ENCODE data around the gene SIVA1. TPM values are rescaled to one million over a fixed set of nuclear protein-coding genes. Genes with fewer than 3 reads are reported as not detected.

Gene SIVA1
- total and polyA plus RNA-seq, 2 of the 8 experiments (the other 6 are each of a cell fraction or from before 2014, with no cell fraction given) = 123 to 589 TPM

GRCh38 chr14:104803912-104804410 is 51.0 kb downstream of the SIVA1 start:
- H3K56ac ChIP-seq (replicated peaks; ENCODE audit: insufficient read length, low read depth, low read length) = no peak overlapping the region
- no peak overlapping the region for H3K14ac ChIP-seq (ENCODE audit: insufficient read length)
- no peak overlapping the region for H3K4me2 ChIP-seq (ENCODE audit: insufficient read depth in 1 of 2, low read depth in 2 of 2, low read length in 2 of 2)
- H3K4ac ChIP-seq (replicated peaks; ENCODE audit: insufficient read length, low read depth, low read length) = no peak overlapping the region
- no peak overlapping the region for H2AFZ ChIP-seq (ENCODE audit: low read length)
- no peak overlapping the region for H4K8ac ChIP-seq (ENCODE audit: extremely low read depth, insufficient read depth, low read length)
- H3K18ac ChIP-seq (ENCODE audit: extremely low read depth, low read length) = no peak overlapping the region
- CTCF ChIA-PET (ENCODE audit: partially characterized antibody) = interaction anchor here (0.8 to 3.0 kb wide), 4 partner anchors 17 to 78 kb away, joined by 3 to 17 read pairs (median 8); no protein-coding TSS in a partner anchor
- H2BK15ac ChIP-seq (ENCODE audit: low read length) = no peak overlapping the region
- H3K23ac ChIP-seq (ENCODE audit: insufficient read length) = no peak overlapping the region
- POLR2A ChIA-PET (ENCODE audit: partially characterized antibody) = interaction anchor here (0.9 to 1.4 kb wide), 3 partner anchors 15 to 49 kb away, joined by 3 to 5 read pairs (median 3); no protein-coding TSS in a partner anchor
- no peak overlapping the region for H4K91ac ChIP-seq (replicated peaks; ENCODE audit: insufficient read length, low read length)
- no peak overlapping the region for H2BK120ac ChIP-seq (replicated peaks; ENCODE audit: low read depth, low read length)
- H3K27me3 ChIP-seq (replicated peaks in 1 of 4; ENCODE audit: control insufficient read depth in 3 of 4, extremely low read depth in 1 of 4, insufficient read depth in 3 of 4, low read length in 3 of 4) = peaks cover 14 to 39% (median 28%) of the 10 kb centered on the region in 4 experiments
- H3K9ac ChIP-seq (replicated peaks in 1 of 4; ENCODE audit: extremely low read depth in 1 of 4, low read depth in 3 of 4, low read length in 3 of 4) = no peak overlapping the region
- H3K9me3 ChIP-seq (ENCODE audit: insufficient read depth in 2 of 2, low read depth in 1 of 2, low read length in 1 of 2) = no peaks in the 10 kb centered on the region
- H3K36me3 ChIP-seq (ENCODE audit: control insufficient read depth in 2 of 4, insufficient read depth in 4 of 4, low read length in 3 of 4) = no peaks in the 10 kb centered on the region
- H3K79me1 ChIP-seq (ENCODE audit: low read depth, low read length) = no peaks in the 10 kb centered on the region
- peaks cover 0 to 9% (median 5%) of the 10 kb centered on the region in 4 experiments; a peak in 5 of 7 replicates for H3K4me1 ChIP-seq (replicated peaks in 1 of 4; ENCODE audit: control insufficient read depth in 3 of 4, insufficient read depth in 4 of 4, low read length in 3 of 4)
- WGBS, 2 experiments (ENCODE audit: extremely low coverage in 1 of 2, insufficient coverage in 1 of 2, insufficient read length in 1 of 2, insufficient replicate concordance in 2 of 2, low coverage in 1 of 2, low lambda C conversion rate in 2 of 2, missing lambda C conversion rate in 1 of 2) = 89% methylated on average over 13 of the region's 15 CpGs; no CpG with 5 or more reads in 1 of the 2 experiments
- no peak overlapping the region for H3K27ac ChIP-seq (ENCODE audit: low read depth, low read length)
- H4K20me1 ChIP-seq (replicated peaks in 1 of 2; ENCODE audit: control insufficient read depth in 1 of 2, insufficient read depth in 2 of 2, low read length in 2 of 2) = peaks cover 3 to 13% of the 10 kb centered on the region in 2 experiments
- no peak overlapping the region for H2BK12ac ChIP-seq (ENCODE audit: low read depth, low read length)
- no peak overlapping the region for H3K4me3 ChIP-seq (ENCODE audit: extremely low read depth in 1 of 4, insufficient read depth in 2 of 4, low read depth in 3 of 4, low read length in 4 of 4)
- FAIRE-seq (no peak), DNase-seq (ENCODE audit: low read depth in 1 of 2, low spot score in 2 of 2) (no peak)
- no peak overlapping the region for H2BK20ac ChIP-seq (ENCODE audit: low read length)
- no peak overlapping the region for H4K5ac ChIP-seq (ENCODE audit: insufficient read length, low read depth, low read length)
- H3K79me2 ChIP-seq (ENCODE audit: control insufficient read depth in 1 of 2, insufficient read depth in 2 of 2, low read length in 2 of 2) = no peaks in the 10 kb centered on the region
- peaks cover 17% of the 10 kb centered on the region for H3K23me2 ChIP-seq (ENCODE audit: low read depth, low read length)
- no peak overlapping the region for H2AK5ac ChIP-seq (ENCODE audit: low read depth, low read length)
- no peak overlapping the region for H2BK5ac ChIP-seq (ENCODE audit: low read depth, low read length)
- TF ChIP-seq KDM1A (IDR thresholded peaks at IDR 0.05; ENCODE audit: borderline replicate concordance, low read length) = no peak
- TF ChIP-seq MAX (IDR thresholded peaks at IDR 0.05) = no peak
- no peak for TF ChIP-seq EZH2 (IDR thresholded peaks at IDR 0.05; ENCODE audit: low read depth, low read length, severe bottlenecking)
- TF ChIP-seq SP4 (IDR thresholded peaks at IDR 0.05; ENCODE audit: low read length) = no peak
- TF ChIP-seq NRF1 (IDR thresholded peaks at IDR 0.05; ENCODE audit: low read depth, low read length) = no peak
- TF ChIP-seq CTBP2 (IDR thresholded peaks at IDR 0.05; ENCODE audit: borderline replicate concordance, insufficient read depth, insufficient read length, low read length) = no peak
- no peak for TF ChIP-seq SIX5 (IDR thresholded peaks at IDR 0.05; ENCODE audit: low read depth, low read length)
- TF ChIP-seq, protein P1, sequence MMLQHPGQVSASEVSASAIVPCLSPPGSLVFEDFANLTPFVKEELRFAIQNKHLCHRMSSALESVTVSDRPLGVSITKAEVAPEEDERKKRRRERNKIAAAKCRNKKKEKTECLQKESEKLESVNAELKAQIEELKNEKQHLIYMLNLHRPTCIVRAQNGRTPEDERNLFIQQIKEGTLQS (IDR thresholded peaks at IDR 0.05; ENCODE audit: insufficient read depth, low read depth, low read length) = no peak
- TF ChIP-seq CREB1 (IDR thresholded peaks at IDR 0.05) = no peak
- TF ChIP-seq TAF7 (optimal IDR thresholded peaks at IDR 0.05; ENCODE audit: borderline replicate concordance, low read depth, low read length) = no peak
- TF ChIP-seq RBBP5 (IDR thresholded peaks at IDR 0.05; ENCODE audit: borderline replicate concordance, low read depth, low read length) = no peak
- no peak for TF ChIP-seq TEAD4 (IDR thresholded peaks at IDR 0.05; ENCODE audit: low read depth, low read length)
